ENCODE results near the gene ATAD2B. TPM values are rescaled to one million over a fixed set of nuclear protein-coding genes. Genes with fewer than 3 reads are reported as not detected.

The ATAD2B gene
- polyA plus RNA-seq, 1 of the 3 experiments (the other 2 are of a cell fraction), result 1.3 TPM

DNA sequence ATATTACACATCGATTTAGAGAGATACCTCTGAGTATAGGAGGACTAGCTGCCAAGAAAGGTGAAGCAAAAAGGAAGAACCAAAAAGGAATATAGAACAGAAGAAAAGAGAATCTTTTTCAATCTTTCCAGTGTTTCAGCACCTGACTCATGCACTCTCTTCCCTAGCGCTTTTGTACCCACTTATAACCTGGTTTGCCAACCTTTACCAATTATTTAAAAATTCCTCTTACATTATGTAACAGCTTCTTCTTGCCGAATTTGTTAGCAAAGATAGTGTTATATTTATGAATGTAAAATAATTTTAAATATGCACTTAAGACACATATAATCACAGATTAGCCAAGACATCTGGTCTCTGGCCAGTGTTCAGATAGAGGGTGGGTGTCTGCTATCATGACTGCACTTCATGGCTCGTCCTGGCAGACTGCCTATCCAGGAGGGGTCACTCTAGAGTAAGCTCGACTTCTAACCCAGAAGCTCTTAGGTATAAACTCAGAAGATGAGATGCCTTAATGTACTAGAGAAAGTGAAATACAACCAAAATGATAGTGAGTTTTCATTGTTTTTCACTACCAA is 122.9 kb downstream of the ATAD2B start (continued):
- TF ChIP-seq, protein P1, sequence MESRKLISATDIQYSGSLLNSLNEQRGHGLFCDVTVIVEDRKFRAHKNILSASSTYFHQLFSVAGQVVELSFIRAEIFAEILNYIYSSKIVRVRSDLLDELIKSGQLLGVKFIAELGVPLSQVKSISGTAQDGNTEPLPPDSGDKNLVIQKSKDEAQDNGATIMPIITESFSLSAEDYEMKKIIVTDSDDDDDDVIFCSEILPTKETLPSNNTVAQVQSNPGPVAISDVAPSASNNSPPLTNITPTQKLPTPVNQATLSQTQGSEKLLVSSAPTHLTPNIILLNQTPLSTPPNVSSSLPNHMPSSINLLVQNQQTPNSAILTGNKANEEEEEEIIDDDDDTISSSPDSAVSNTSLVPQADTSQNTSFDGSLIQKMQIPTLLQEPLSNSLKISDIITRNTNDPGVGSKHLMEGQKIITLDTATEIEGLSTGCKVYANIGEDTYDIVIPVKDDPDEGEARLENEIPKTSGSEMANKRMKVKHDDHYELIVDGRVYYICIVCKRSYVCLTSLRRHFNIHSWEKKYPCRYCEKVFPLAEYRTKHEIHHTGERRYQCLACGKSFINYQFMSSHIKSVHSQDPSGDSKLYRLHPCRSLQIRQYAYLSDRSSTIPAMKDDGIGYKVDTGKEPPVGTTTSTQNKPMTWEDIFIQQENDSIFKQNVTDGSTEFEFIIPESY (IDR thresholded peaks at IDR 0.05; ENCODE audit: borderline replicate concordance, low read depth), result no peak
- TF ChIP-seq CHD2 (IDR thresholded peaks at IDR 0.05; ENCODE audit: low read length, partially characterized antibody) (no peak), MXI1 (IDR thresholded peaks at IDR 0.05; ENCODE audit: low read depth, low read length) (no peak), NRF1 (IDR thresholded peaks at IDR 0.05; ENCODE audit: low read depth, low read length) (no peak), YY1 (IDR thresholded peaks at IDR 0.05; ENCODE audit: low read depth) (no peak), RXRA (IDR thresholded peaks at IDR 0.05; ENCODE audit: borderline replicate concordance, low read depth) (no peak), IRF3 (IDR thresholded peaks at IDR 0.05; ENCODE audit: low read depth, low read length) (no peak)

- H4K20me1 ChIP-seq (ENCODE audit: insufficient read depth), result peaks cover 5% of the 10 kb centered on the region; the same call in 1 of the 2 replicates
- H3K9ac ChIP-seq, result no peak overlapping the region
- no peaks in the 10 kb centered on the region for H3K79me2 ChIP-seq (ENCODE audit: insufficient read depth)
- no peaks in the 10 kb centered on the region for H3K9me2 ChIP-seq
- CTCF ChIA-PET, result interaction anchor here (0.6 to 2.4 kb wide), 9 partner anchors 10 to 209 kb away, joined by 3 to 15 read pairs (median 3); no protein-coding TSS in a partner anchor
- H3K27me3 ChIP-seq (ENCODE audit: insufficient read depth), result no peaks in the 10 kb centered on the region
- WGBS (ENCODE audit: low lambda C conversion rate), result 86% methylated on average over 5 of the region's 5 CpGs
- H3F3A ChIP-seq (replicated peaks; ENCODE audit: insufficient read depth), result peaks cover 14% of the 10 kb centered on the region
- peak overlapping the region; percentile 19; the same call in 1 of the 2 replicates for H3K4me2 ChIP-seq
- DNase-seq, result no peak
- POLR2A ChIA-PET, result interaction anchor here (0.6 kb wide), 1 partner anchor 136 kb away, joined by 5 read pairs; no protein-coding TSS in a partner anchor
- peak overlapping the region in 1 of 2 experiments; percentile 24; a peak in 1 of 4 replicates for H3K27ac ChIP-seq (ENCODE audit: low read depth in 2 of 2, low read length in 1 of 2)
- peaks cover 12 to 13% of the 10 kb centered on the region in 2 experiments for H3K36me3 ChIP-seq (replicated peaks in 1 of 2; ENCODE audit: control insufficient read depth in 1 of 2, insufficient read depth in 2 of 2, low read length in 1 of 2)
- no peak overlapping the region for H3K4me3 ChIP-seq (ENCODE audit: low read depth in 2 of 2, low read length in 1 of 2)
- peaks cover 2 to 16% of the 10 kb centered on the region in 2 experiments; a peak in 3 of 4 replicates for H3K4me1 ChIP-seq (ENCODE audit: control insufficient read depth in 1 of 2, insufficient read depth in 2 of 2, low read depth in 1 of 2, low read length in 1 of 2)
- no peaks in the 10 kb centered on the region for H3K9me3 ChIP-seq
- H2AFZ ChIP-seq (ENCODE audit: low read depth), result no peak overlapping the region
- TF ChIP-seq EZH2phosphoT487 (IDR thresholded peaks at IDR 0.05; ENCODE audit: borderline replicate concordance, low read depth) (no peak), JUND (IDR thresholded peaks at IDR 0.05) (peak; percentile 65), FOSL2 (IDR thresholded peaks at IDR 0.05; ENCODE audit: borderline replicate concordance, low read depth) (peak; percentile 74; the same call in 1 of the 2 replicates), TCF12 (IDR thresholded peaks at IDR 0.05) (peak; percentile 50; the same call in 1 of the 2 replicates), MAX (IDR thresholded peaks at IDR 0.05; ENCODE audit: low read depth) (no peak), NFIC (IDR thresholded peaks at IDR 0.05; ENCODE audit: borderline replicate concordance) (peak; percentile 74), PBX3 (IDR thresholded peaks at IDR 0.05) (peak; percentile 32)
These were observed 123.5 kb downstream of the ATAD2B start for GRCh38 chr2:23803264-23803964.
